ENCODE data around the gene MLPH.

The MLPH gene

GRCh38 chr2:237533668-237534161, 46.7 kb downstream of the MLPH start:
- no peak for TF ChIP-seq POLR2A (IDR thresholded peaks at IDR 0.05; ENCODE audit: low read length)
- TF ChIP-seq GATA1 (IDR thresholded peaks at IDR 0.05; ENCODE audit: low read depth, low read length): no peak
- no peak for DNase-seq

DNA sequence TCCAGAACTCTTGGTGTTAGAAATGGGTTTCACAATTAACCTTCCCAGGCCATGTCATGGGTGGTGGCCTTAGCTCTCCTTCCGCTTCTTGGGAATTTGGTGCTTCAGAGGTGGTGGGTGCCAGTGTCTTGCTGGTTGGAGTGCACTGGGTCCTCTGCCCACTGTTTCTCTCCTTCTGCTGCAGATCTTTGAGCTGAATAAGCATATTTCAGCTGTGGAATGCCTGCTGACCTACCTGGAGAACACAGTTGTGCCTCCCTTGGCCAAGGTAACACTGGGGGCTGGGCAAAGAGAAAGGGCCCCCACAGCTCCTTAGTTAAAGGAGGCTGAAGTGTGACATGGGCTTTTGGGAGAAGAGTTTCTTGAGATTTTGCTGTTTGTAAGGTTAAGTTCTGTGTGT, 47.3 kb downstream of the MLPH start:
- DNase-seq: no peak
- TF ChIP-seq POLR2A (IDR thresholded peaks at IDR 0.05; ENCODE audit: low read length): no peak
- no peak for TF ChIP-seq GATA1 (IDR thresholded peaks at IDR 0.05; ENCODE audit: low read depth, low read length)

DNA sequence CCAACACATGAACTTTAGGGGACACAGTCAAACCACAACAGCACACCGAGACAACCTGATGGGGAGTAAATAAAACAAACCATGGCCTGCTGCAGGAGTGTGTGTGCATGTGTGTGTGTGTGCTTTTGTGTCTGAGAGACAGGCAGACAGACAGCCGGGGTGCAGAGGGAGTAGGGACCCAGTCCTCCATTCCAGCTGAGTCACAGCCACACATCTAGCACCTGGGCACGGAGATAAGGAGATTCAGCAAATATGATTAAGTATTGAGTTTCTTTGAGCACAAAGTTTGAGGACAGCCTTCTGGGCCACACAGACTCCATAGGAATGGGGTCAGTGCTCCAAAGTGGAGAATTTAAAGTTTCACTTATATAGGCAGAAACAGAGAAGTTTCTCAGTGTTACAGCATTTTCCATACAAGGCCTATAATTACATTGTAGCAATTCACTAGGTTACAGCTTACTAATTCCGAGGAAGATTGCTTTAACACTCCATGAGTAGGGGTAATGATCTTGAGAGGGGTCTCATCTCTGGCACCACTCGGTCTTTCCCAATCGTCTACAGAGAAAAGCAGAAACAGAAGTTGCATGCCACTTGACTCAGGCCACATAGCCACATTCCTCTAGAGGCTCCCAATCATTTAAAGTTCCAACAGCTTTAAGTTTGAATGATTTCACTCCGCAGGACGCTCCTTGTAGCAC, 48.5 kb downstream of the MLPH start:
- peak; percentile 15 to 39 for DNase-seq
- TF ChIP-seq GATA1 (IDR thresholded peaks at IDR 0.05; ENCODE audit: low read depth, low read length) (no peak), POLR2A (IDR thresholded peaks at IDR 0.05; ENCODE audit: low read length) (no peak)

- TF ChIP-seq GATA1 (IDR thresholded peaks at IDR 0.05; ENCODE audit: low read depth, low read length) (no peak), POLR2A (IDR thresholded peaks at IDR 0.05; ENCODE audit: low read length) (no peak)
- DNase-seq: no peak
These were observed 49.0 kb downstream of the MLPH start for GRCh38 chr2:237536083-237536415.

- no peak for DNase-seq
- TF ChIP-seq GATA1 (IDR thresholded peaks at IDR 0.05; ENCODE audit: low read depth, low read length) (no peak), POLR2A (IDR thresholded peaks at IDR 0.05; ENCODE audit: low read length) (no peak)
These were observed 49.6 kb downstream of the MLPH start for GRCh38 chr2:237536617-237537016.

DNA sequence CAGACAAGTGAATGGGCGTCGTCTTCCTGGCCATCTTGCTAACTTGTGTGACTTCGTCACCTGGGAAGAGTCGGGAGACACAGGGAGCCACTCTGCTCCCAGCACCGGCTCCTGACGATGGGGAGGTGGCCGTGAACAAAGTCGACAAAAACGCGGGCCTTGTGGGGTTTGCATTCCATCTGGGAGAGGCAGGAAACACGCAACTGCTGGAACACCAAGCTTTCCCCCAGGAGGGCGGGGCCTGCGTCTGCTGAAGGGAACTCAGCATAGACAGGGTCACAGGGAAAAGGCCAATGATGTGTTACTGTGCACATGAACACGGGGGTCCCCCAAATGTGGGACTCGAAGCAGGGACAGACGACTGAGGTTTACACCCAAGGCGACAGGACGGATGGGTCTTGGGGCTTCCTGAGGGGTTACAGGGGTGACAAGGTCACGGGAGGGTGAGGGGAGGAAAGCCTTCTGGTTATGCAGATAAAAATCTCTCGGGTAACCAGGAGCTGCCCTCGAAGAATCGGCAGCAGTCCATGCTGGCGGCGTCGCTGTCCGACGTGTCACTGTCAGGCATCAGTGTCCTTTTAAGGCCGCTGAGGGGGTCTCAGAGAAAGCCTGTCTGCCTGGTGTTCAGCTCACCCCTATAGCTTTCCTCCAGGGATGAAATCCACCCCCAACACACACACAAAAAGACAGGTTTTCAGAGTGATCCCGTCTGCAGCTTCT, 51.1 kb downstream of the MLPH start:
- TF ChIP-seq GATA1 (IDR thresholded peaks at IDR 0.05; ENCODE audit: low read depth, low read length) (no peak), POLR2A (IDR thresholded peaks at IDR 0.05; ENCODE audit: low read length) (no peak)
- DNase-seq: no peak

GRCh38 chr2:237538901-237539300, 51.9 kb downstream of the MLPH start:
- TF ChIP-seq GATA1 (IDR thresholded peaks at IDR 0.05; ENCODE audit: low read depth, low read length) (no peak), POLR2A (IDR thresholded peaks at IDR 0.05; ENCODE audit: low read length) (no peak)
- DNase-seq: no peak

DNA sequence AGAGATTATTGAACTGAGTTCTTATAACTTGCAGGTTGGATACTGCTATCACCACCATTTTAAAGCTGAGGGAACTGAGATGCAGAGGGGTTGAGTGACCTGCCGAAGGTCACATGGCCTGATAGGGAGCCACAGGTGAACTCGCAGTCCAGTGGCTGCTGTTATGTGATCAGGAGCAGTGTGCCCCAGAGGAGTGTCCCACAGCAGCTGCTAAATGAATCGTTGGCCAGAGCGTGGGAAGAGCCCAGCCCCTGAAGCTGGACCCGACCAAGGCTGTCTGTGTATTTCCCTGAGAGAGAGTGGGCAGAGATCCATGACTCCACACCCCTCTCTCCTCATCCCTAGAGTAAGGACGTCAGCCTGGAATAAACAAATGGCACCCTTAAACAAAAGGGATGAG, 52.6 kb downstream of the MLPH start:
- no peak for TF ChIP-seq GATA1 (IDR thresholded peaks at IDR 0.05; ENCODE audit: low read depth, low read length)
- no peak for TF ChIP-seq POLR2A (IDR thresholded peaks at IDR 0.05; ENCODE audit: low read length)
- DNase-seq: no peak

DNA sequence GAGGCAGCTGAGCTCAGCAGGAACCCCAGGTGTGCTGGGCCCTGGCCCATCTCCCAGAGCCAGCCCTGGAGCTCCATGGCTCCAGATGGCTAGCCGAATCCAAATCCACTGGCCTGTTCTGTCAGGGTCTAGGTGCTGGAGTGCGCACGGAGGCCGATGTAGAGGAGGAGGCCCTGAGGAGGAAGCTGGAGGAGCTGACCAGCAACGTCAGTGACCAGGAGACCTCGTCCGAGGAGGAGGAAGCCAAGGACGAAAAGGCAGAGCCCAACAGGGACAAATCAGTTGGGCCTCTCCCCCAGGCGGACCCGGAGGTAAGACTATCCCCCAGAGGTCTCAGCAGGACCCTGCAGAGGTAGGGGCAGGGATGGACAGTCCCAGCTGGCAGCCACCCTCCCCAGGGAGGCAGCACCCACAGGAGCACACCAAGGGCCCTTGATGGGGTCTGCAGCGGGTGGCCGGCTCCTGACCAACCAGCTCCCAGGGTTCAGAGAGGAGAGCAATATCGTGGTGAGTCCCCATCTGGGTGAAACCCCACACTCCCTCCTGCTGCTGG, 53.2 kb downstream of the MLPH start:
- no peak for DNase-seq
- TF ChIP-seq GATA1 (IDR thresholded peaks at IDR 0.05; ENCODE audit: low read depth, low read length) (no peak), POLR2A (IDR thresholded peaks at IDR 0.05; ENCODE audit: low read length) (no peak)

DNA sequence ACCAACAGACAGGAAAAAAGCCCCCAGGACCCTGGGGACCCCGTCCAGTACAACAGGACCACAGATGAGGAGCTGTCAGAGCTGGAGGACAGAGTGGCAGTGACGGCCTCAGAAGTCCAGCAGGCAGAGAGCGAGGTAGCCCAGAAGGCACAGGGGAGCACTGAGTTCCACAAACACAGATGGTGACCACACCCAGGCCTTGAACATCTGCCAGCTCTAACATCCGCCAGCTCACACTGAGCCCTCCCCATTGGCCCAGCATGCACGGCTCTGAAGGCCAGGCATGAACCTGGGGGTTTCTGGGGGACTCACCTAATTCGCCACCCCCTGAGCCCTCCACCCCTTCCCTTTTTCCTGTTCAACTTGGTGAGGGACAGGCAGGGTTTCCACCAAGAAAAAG, 53.8 kb downstream of the MLPH start:
- peak; percentile 40 to 49 for DNase-seq
- TF ChIP-seq POLR2A (IDR thresholded peaks at IDR 0.05; ENCODE audit: low read length) (no peak), GATA1 (IDR thresholded peaks at IDR 0.05; ENCODE audit: low read depth, low read length) (no peak)

DNA sequence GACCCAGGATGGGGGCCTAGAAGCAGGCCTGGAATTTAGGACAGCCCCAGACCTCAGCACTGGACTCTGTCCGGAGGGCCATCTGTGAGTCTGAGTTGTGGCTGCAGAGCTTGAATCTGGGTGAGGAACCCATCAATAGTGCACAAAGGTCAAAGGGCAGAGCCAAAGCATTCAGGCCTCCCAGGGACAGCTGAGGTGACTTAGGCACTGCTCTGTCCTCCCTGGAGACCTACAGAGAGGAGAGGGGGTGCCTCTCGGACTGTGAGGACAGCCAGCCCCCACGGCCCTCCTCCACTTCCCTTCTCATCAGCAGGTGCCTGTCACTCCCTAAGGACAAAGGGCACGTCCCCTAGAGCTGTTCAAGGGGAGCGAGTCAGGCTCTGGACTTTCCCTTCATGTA, 54.2 kb downstream of the MLPH start:
- TF ChIP-seq POLR2A (IDR thresholded peaks at IDR 0.05; ENCODE audit: low read length) (no peak), GATA1 (IDR thresholded peaks at IDR 0.05; ENCODE audit: low read depth, low read length) (no peak)
- DNase-seq: no peak

DNA sequence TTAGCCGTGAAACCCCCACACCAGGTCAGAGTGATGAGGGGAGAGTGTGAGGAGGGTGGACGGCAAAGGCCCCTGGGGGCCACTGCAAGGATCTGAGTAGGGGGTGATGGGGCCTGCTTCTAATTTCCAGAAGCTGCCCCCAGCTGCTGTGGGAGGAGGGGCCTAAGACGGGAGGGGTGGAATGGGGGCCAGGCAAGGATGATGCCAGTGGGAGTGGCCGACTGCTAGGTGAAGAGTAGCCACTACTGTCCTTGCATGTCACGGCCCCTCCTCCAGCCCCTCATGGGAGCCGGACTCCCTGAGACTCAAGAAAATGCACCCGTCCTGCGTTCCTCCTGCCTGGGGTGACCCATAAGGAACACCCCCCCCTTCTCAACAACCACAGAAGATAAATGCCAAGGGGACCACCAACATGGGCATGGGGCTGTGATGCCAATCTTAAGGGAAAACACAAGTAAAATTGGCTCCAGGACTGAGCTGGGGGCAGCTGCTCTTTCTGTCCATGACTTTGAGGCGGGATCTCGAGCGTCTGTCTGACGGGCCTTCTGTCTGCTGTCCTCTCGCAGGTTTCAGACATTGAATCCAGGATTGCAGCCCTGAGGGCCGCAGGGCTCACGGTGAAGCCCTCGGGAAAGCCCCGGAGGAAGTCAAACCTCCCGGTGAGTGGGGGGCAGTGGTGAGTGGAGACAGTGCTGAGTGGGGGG, 55.1 kb downstream of the MLPH start:
- no peak for DNase-seq
- no peak for TF ChIP-seq POLR2A (IDR thresholded peaks at IDR 0.05; ENCODE audit: low read length)
- TF ChIP-seq GATA1 (IDR thresholded peaks at IDR 0.05; ENCODE audit: low read depth, low read length): no peak

DNA sequence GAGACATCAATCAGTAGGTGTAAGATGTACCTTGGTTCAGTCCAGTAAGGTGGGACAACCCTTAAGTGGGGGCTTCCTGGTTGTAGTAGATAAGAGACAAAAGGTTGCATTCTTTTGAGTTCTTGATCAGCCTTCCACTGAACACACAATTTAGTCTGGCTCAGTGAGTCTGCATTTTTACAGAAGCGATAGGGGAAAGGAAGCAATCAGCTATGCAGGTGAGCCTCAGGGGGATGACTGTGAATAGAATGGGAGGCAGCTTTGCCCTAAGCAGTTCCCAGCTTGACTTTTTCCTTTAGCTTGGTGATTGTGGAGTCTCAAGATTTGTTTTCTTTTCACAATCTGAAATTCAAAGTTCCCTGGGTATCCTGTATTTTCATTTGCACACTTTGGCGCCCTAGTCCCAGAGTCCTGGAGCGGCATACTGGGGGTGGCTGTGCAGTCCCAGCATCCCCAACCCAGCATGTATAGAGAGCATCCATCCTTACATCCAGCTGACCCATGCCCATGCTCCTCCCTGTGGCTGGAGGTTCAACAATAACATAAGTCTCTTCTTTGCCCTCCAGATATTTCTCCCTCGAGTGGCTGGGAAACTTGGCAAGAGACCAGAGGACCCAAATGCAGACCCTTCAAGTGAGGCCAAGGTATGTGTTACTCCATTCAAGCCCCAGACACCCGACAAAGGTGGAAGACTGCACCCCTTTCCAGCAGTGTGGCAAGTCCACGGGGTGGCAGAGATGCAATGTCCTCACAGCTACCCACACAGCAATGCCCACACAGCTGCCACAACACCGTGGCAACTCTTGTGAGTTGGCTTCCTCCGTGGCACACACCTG, 59.2 kb downstream of the MLPH start:
- no peak for TF ChIP-seq GATA1 (IDR thresholded peaks at IDR 0.05; ENCODE audit: low read depth, low read length)
- TF ChIP-seq POLR2A (IDR thresholded peaks at IDR 0.05; ENCODE audit: low read length): no peak
- DNase-seq: no peak

All from erythroblast (primary cell).